ENCODE data around the gene KIAA1549.

DNA sequence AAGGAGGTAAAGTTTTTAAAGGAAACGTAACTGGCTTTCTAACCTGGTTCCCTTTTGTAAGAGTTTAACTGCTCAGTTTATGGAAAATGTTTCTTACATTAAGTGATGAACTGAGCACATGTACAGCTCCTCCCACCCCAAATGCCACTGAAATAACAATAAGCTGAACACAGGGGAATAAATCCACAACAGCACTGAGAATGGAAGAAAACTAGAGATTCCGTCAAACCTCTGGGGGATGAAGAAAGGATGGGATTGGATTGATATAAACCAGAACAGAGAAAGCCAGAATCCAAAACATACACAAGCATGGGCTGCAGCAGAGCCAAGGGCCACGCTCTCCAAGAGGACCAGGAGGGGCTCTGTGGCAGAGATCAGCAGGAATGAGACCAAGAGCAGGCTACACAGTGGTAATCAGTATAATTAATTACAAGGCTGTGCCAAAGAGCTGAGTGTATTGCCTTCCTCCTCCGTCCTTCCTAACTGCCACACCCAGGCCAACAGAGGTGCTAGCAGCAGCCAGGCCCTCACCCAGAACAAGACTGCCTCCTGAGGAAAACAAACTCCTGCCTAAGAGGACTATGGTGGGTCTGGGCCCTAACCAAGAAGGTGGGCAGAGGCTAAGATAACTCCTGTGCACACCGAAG, 73.9 kb downstream of the KIAA1549 start:
- TF ChIP-seq BCL11A (IDR thresholded peaks at IDR 0.05; ENCODE audit: low read depth in 2 of 2, low read length in 2 of 2) (no peak), PHF8 (conservative IDR thresholded peaks at IDR 0.05; ENCODE audit: low read depth, low read length) (no peak), KDM5A (IDR thresholded peaks at IDR 0.05; ENCODE audit: low read length) (no peak), YY1 (IDR thresholded peaks at IDR 0.05; ENCODE audit: low read depth, low read length) (no peak), POLR2AphosphoS5 (IDR thresholded peaks at IDR 0.05; ENCODE audit: low read depth, low read length) (no peak), JUN (IDR thresholded peaks at IDR 0.05; ENCODE audit: low read depth, low read length) (no peak), SUZ12 (IDR thresholded peaks at IDR 0.05; ENCODE audit: low read length) (no peak), JUND (IDR thresholded peaks at IDR 0.05; ENCODE audit: low read length) (no peak)
- TF ChIP-seq, protein P1, sequence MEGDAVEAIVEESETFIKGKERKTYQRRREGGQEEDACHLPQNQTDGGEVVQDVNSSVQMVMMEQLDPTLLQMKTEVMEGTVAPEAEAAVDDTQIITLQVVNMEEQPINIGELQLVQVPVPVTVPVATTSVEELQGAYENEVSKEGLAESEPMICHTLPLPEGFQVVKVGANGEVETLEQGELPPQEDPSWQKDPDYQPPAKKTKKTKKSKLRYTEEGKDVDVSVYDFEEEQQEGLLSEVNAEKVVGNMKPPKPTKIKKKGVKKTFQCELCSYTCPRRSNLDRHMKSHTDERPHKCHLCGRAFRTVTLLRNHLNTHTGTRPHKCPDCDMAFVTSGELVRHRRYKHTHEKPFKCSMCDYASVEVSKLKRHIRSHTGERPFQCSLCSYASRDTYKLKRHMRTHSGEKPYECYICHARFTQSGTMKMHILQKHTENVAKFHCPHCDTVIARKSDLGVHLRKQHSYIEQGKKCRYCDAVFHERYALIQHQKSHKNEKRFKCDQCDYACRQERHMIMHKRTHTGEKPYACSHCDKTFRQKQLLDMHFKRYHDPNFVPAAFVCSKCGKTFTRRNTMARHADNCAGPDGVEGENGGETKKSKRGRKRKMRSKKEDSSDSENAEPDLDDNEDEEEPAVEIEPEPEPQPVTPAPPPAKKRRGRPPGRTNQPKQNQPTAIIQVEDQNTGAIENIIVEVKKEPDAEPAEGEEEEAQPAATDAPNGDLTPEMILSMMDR (IDR thresholded peaks at IDR 0.05; ENCODE audit: control extremely low read depth in 1 of 3, insufficient read depth in 1 of 3, low read depth in 1 of 3, low read length in 3 of 3) = no peak
- TF ChIP-seq, protein P2, sequence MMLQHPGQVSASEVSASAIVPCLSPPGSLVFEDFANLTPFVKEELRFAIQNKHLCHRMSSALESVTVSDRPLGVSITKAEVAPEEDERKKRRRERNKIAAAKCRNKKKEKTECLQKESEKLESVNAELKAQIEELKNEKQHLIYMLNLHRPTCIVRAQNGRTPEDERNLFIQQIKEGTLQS (IDR thresholded peaks at IDR 0.05; ENCODE audit: insufficient read depth, low read depth, low read length) = no peak

Measured in H1 (cell line).